Measurements from ENCODE around the gene FHOD3.

DNA sequence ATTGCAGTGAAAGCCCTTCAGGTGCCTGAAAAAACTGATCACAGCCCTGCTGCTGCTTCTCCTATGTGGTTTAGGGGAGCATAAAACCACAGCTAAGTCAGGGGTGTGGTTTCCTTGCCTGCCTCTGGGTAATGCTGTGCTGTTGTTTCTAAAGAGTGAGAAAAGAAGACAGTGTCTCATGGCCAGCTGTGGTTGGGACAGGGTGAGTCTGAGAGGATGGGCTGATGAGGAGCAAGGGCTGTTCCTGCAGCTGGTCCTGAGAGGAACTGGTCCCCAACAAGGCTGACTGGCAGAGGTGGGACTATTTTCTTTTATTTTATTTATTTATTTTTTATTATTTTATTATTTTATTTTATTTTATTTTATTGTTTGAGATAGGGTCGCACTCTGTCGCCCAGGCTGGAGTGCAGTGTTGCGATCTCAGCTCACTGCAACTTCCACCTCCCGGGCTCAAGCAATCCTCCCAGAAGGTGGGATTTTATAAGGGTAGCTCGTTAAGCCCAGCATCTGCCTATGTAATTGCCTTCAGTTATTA is 236.7 kb downstream of the FHOD3 start:
- TF ChIP-seq, protein P1, sequence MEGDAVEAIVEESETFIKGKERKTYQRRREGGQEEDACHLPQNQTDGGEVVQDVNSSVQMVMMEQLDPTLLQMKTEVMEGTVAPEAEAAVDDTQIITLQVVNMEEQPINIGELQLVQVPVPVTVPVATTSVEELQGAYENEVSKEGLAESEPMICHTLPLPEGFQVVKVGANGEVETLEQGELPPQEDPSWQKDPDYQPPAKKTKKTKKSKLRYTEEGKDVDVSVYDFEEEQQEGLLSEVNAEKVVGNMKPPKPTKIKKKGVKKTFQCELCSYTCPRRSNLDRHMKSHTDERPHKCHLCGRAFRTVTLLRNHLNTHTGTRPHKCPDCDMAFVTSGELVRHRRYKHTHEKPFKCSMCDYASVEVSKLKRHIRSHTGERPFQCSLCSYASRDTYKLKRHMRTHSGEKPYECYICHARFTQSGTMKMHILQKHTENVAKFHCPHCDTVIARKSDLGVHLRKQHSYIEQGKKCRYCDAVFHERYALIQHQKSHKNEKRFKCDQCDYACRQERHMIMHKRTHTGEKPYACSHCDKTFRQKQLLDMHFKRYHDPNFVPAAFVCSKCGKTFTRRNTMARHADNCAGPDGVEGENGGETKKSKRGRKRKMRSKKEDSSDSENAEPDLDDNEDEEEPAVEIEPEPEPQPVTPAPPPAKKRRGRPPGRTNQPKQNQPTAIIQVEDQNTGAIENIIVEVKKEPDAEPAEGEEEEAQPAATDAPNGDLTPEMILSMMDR (IDR thresholded peaks at IDR 0.05; ENCODE audit: low read depth, low read length, missing input control): no peak
- TF ChIP-seq JUND (IDR thresholded peaks at IDR 0.05): no peak
- TF ChIP-seq, protein P2, sequence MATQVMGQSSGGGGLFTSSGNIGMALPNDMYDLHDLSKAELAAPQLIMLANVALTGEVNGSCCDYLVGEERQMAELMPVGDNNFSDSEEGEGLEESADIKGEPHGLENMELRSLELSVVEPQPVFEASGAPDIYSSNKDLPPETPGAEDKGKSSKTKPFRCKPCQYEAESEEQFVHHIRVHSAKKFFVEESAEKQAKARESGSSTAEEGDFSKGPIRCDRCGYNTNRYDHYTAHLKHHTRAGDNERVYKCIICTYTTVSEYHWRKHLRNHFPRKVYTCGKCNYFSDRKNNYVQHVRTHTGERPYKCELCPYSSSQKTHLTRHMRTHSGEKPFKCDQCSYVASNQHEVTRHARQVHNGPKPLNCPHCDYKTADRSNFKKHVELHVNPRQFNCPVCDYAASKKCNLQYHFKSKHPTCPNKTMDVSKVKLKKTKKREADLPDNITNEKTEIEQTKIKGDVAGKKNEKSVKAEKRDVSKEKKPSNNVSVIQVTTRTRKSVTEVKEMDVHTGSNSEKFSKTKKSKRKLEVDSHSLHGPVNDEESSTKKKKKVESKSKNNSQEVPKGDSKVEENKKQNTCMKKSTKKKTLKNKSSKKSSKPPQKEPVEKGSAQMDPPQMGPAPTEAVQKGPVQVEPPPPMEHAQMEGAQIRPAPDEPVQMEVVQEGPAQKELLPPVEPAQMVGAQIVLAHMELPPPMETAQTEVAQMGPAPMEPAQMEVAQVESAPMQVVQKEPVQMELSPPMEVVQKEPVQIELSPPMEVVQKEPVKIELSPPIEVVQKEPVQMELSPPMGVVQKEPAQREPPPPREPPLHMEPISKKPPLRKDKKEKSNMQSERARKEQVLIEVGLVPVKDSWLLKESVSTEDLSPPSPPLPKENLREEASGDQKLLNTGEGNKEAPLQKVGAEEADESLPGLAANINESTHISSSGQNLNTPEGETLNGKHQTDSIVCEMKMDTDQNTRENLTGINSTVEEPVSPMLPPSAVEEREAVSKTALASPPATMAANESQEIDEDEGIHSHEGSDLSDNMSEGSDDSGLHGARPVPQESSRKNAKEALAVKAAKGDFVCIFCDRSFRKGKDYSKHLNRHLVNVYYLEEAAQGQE (IDR thresholded peaks at IDR 0.05): no peak
- no peak for TF ChIP-seq EGR1 (IDR thresholded peaks at IDR 0.05; ENCODE audit: low read depth in 2 of 2)
- TF ChIP-seq, protein P3, sequence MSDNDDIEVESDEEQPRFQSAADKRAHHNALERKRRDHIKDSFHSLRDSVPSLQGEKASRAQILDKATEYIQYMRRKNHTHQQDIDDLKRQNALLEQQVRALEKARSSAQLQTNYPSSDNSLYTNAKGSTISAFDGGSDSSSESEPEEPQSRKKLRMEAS (IDR thresholded peaks at IDR 0.05): no peak
- TF ChIP-seq TAF1 (conservative IDR thresholded peaks at IDR 0.05): no peak
- no peak for TF ChIP-seq SP1 (IDR thresholded peaks at IDR 0.05)
- TF ChIP-seq, protein P4, sequence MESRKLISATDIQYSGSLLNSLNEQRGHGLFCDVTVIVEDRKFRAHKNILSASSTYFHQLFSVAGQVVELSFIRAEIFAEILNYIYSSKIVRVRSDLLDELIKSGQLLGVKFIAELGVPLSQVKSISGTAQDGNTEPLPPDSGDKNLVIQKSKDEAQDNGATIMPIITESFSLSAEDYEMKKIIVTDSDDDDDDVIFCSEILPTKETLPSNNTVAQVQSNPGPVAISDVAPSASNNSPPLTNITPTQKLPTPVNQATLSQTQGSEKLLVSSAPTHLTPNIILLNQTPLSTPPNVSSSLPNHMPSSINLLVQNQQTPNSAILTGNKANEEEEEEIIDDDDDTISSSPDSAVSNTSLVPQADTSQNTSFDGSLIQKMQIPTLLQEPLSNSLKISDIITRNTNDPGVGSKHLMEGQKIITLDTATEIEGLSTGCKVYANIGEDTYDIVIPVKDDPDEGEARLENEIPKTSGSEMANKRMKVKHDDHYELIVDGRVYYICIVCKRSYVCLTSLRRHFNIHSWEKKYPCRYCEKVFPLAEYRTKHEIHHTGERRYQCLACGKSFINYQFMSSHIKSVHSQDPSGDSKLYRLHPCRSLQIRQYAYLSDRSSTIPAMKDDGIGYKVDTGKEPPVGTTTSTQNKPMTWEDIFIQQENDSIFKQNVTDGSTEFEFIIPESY (IDR thresholded peaks at IDR 0.05): no peak
- TF ChIP-seq FOXA1 (IDR thresholded peaks at IDR 0.05): no peak
- TF ChIP-seq GABPA (IDR thresholded peaks at IDR 0.05 in 1 of 2, conservative IDR thresholded peaks at IDR 0.05 in 1 of 2): no peak
- no peak for TF ChIP-seq YY1 (IDR thresholded peaks at IDR 0.05)
